OCI-LY1 (cell line): Measurements from ENCODE around the gene ST7L.

Source experiments
- CTCF ChIP-seq: fragments of 200-600 bp; sonication (generic), shearing (Covaris generic); IDR thresholded peaks from 2 replicates; pipeline ENCODE4 v1.5.1; 2017; ENCODE audit warnings: mild to moderate bottlenecking, antibody characterized with exemption, low read length, moderate library complexity, mixed read lengths
- EZH2 ChIP-seq: fragments of 200-600 bp; sonication (generic), shearing (Covaris generic); IDR thresholded peaks from 2 replicates; pipeline ENCODE4 v1.8.0; 2017; ENCODE audit warnings: borderline replicate concordance, mixed run types, mild to moderate bottlenecking, antibody characterized with exemption, low read length, moderate library complexity, mixed read lengths

- no peak for TF ChIP-seq EZH2
- TF ChIP-seq CTCF = no peak
These were observed 94.7 kb downstream of the ST7L start for GRCh38 chr1:112524251-112524650.
